ENCODE measurements around the gene TIFAB. TPM values are rescaled to one million over a fixed set of nuclear protein-coding genes. Genes with fewer than 3 reads are reported as not detected.

Gene TIFAB
- polyA plus RNA-seq, 1 of the 3 experiments (the other 2 are of a cell fraction): not detected

GRCh38 chr5:135489466-135490244, 37.5 kb upstream of the TIFAB start:
- Histone ChIP-seq H3K9ac (no peak overlapping the region), H3K9me2 (no peaks in the 10 kb centered on the region), H3K4me3 (ENCODE audit: low read depth in 2 of 2, low read length in 1 of 2) (no peak overlapping the region), H3K4me2 (no peak overlapping the region; the same call in 1 of the 2 replicates), H3K4me1 (ENCODE audit: control insufficient read depth in 1 of 2, insufficient read depth in 2 of 2, low read depth in 1 of 2, low read length in 1 of 2) (peaks cover 5 to 11% of the 10 kb centered on the region in 2 experiments; a peak in 3 of 4 replicates), H2AFZ (ENCODE audit: low read depth) (no peak overlapping the region), H3K27me3 (ENCODE audit: insufficient read depth) (no peaks in the 10 kb centered on the region; the same call in 1 of the 2 replicates), H3K79me2 (ENCODE audit: insufficient read depth) (no peaks in the 10 kb centered on the region), H3F3A (replicated peaks; ENCODE audit: insufficient read depth) (peaks cover 11% of the 10 kb centered on the region), H4K20me1 (ENCODE audit: insufficient read depth) (no peaks in the 10 kb centered on the region), H3K27ac (ENCODE audit: low read depth in 2 of 2, low read length in 1 of 2) (no peak overlapping the region), H3K36me3 (replicated peaks in 1 of 2; ENCODE audit: control insufficient read depth in 1 of 2, insufficient read depth in 2 of 2, low read length in 1 of 2) (no peaks in the 10 kb centered on the region), H3K9me3 (no peaks in the 10 kb centered on the region)
- CTCF ChIA-PET: interaction anchor here (0.8 to 2.8 kb wide), 7 partner anchors 23 to 77 kb away, joined by 3 to 20 read pairs (median 3); no protein-coding TSS in a partner anchor
- DNase-seq: no peak
- TF ChIP-seq CTCF (IDR thresholded peaks at IDR 0.05): no peak
- POLR2A ChIA-PET: no interaction called here
- 92% methylated on average over 51 of the region's 53 CpGs for WGBS (ENCODE audit: low lambda C conversion rate)

- ChIA-PET CTCF (interaction anchor here (0.6 to 3.1 kb wide), 5 partner anchors 23 to 282 kb away, joined by 3 to 21 read pairs (median 3); no protein-coding TSS in a partner anchor), POLR2A (no interaction called here)
- H3K9me3 ChIP-seq: no peaks in the 10 kb centered on the region
- H3K79me2 ChIP-seq (ENCODE audit: insufficient read depth): no peaks in the 10 kb centered on the region
- peaks cover 4% of the 10 kb centered on the region for H3F3A ChIP-seq (replicated peaks; ENCODE audit: insufficient read depth)
- 47% methylated on average over 31 of the region's 44 CpGs for WGBS (ENCODE audit: low lambda C conversion rate)
- no peaks in the 10 kb centered on the region; the same call in 1 of the 2 replicates for H3K27me3 ChIP-seq (ENCODE audit: insufficient read depth)
- H3K27ac ChIP-seq (ENCODE audit: low read depth in 2 of 2, low read length in 1 of 2): no peak overlapping the region
- peaks cover 3 to 5% of the 10 kb centered on the region in 2 experiments; a peak in 3 of 4 replicates for H3K4me1 ChIP-seq (ENCODE audit: control insufficient read depth in 1 of 2, insufficient read depth in 2 of 2, low read depth in 1 of 2, low read length in 1 of 2)
- no peaks in the 10 kb centered on the region for H4K20me1 ChIP-seq (ENCODE audit: insufficient read depth)
- peak overlapping the region; percentile 55 for H3K4me2 ChIP-seq
- no peak for TF ChIP-seq YY1 (IDR thresholded peaks at IDR 0.05; ENCODE audit: low read depth)
- no peak for TF ChIP-seq JUND (IDR thresholded peaks at IDR 0.05)
- no peak for TF ChIP-seq RAD21 (IDR thresholded peaks at IDR 0.05; ENCODE audit: low read length)
- no peak for TF ChIP-seq ZBTB33 (IDR thresholded peaks at IDR 0.05; ENCODE audit: borderline replicate concordance, low read depth)
- TF ChIP-seq USF1 (IDR thresholded peaks at IDR 0.05; ENCODE audit: borderline replicate concordance, low read depth): no peak
- TF ChIP-seq CTCF (IDR thresholded peaks at IDR 0.05): no peak
- TF ChIP-seq EZH2phosphoT487 (IDR thresholded peaks at IDR 0.05; ENCODE audit: borderline replicate concordance, low read depth): no peak
- no peak for TF ChIP-seq RXRA (IDR thresholded peaks at IDR 0.05; ENCODE audit: borderline replicate concordance, low read depth)
- TF ChIP-seq MEF2A (IDR thresholded peaks at IDR 0.05; ENCODE audit: borderline replicate concordance, low read depth): no peak
- no peak for TF ChIP-seq TCF12 (IDR thresholded peaks at IDR 0.05)
- no peak for TF ChIP-seq TAF1 (IDR thresholded peaks at IDR 0.05; ENCODE audit: borderline replicate concordance, low read depth, low read length)
- TF ChIP-seq CHD2 (IDR thresholded peaks at IDR 0.05; ENCODE audit: low read length, partially characterized antibody): no peak
- peak overlapping the region; percentile 21 to 44; a peak in 3 of 4 replicates for H3K4me3 ChIP-seq (ENCODE audit: low read depth in 2 of 2, low read length in 1 of 2)
- H2AFZ ChIP-seq (ENCODE audit: low read depth): peak overlapping the region; percentile 64; the same call in 1 of the 2 replicates
- DNase-seq: peak; percentile 61
- H3K36me3 ChIP-seq (replicated peaks in 1 of 2; ENCODE audit: control insufficient read depth in 1 of 2, insufficient read depth in 2 of 2, low read length in 1 of 2): no peaks in the 10 kb centered on the region
- H3K9me2 ChIP-seq: no peaks in the 10 kb centered on the region
- H3K9ac ChIP-seq: peak overlapping the region; percentile 49; the same call in 1 of the 2 replicates
Observed at GRCh38 chr5:135488727-135489465, 36.7 kb upstream of the TIFAB start.
